IPS-18a (cell line): Measurements from ENCODE around the gene LAPTM4A.
A peak's percentile ranks its signal among the peaks of the same experiment; 100 is the strongest.

Experiments used
- H3K27ac ChIP-seq: one replicate; pipeline ENCODE4 v1.5.1; 2013; ENCODE audit warnings: low read length
- H3K27me3 ChIP-seq: one replicate; pipeline ENCODE4 v1.6.1; 2013; ENCODE audit warnings: mild to moderate bottlenecking, low read length; ENCODE audit not compliant: control insufficient read depth, insufficient read depth
- H3K36me3 ChIP-seq: one replicate; pipeline ENCODE4 v1.6.1; 2013; ENCODE audit warnings: low read depth, low read length; ENCODE audit not compliant: control insufficient read depth
- H3K4me1 ChIP-seq: one replicate; pipeline ENCODE4 v1.6.1; 2013; ENCODE audit warnings: low read depth, low read length; ENCODE audit not compliant: control insufficient read depth
- H3K4me3 ChIP-seq: one replicate; pipeline ENCODE4 v1.5.1; 2013; ENCODE audit warnings: low read length
- H3K9ac ChIP-seq: one replicate; pipeline ENCODE4 v1.6.1; 2013; ENCODE audit warnings: mild to moderate bottlenecking, low read length, moderate library complexity
- H3K9me3 ChIP-seq: one replicate; pipeline ENCODE4 v1.6.1; 2013; ENCODE audit warnings: low read depth, low read length; ENCODE audit not compliant: control insufficient read depth

LAPTM4A gene

DNA sequence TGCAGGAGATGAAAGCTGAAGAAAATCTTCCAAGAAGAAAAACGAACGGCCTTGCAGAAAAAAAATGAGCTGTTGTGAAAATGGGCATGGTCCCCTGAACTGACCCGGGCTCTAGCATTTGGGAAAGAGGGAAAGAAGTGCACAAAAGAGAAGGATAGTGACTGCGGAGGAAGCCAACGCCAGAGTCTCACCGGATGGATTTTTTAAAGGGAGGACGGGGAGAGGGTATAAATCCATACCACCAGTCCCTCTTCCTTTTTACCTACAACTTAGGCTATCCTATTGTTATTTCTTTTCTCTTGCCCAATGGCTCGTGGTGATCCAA is 62.1 kb downstream of the LAPTM4A start:
- peaks cover 7% of the 10 kb centered on the region for H3K36me3 ChIP-seq
- H3K27me3 ChIP-seq = no peaks in the 10 kb centered on the region
- no peaks in the 10 kb centered on the region for H3K9me3 ChIP-seq
- H3K9ac ChIP-seq = peak overlapping the region; percentile 66
- H3K4me1 ChIP-seq = peaks cover 19% of the 10 kb centered on the region
- peak overlapping the region; percentile 36 for H3K27ac ChIP-seq
- H3K4me3 ChIP-seq = peak overlapping the region; percentile 80

DNA sequence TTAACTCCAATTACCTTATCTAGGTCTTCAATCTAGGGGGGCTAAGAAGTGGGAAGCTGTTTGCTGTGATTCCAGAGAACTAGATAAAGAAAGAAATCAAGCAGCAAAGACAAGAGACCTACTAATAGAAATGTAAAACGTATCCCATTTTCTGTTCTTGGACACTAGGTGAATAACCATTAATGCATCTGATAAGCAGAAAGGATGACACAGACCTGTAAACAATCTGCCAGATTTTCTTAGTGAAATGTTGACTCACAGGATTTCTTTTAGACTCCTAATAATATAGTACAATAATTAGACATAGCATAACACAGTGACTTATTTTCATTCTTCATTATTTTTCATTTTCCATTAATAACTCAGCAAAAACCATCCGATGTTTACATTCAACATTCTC is 62.8 kb downstream of the LAPTM4A start:
- Histone ChIP-seq H3K9me3 (no peaks in the 10 kb centered on the region), H3K27ac (no peak overlapping the region), H3K4me1 (peaks cover 19% of the 10 kb centered on the region), H3K36me3 (peaks cover 7% of the 10 kb centered on the region), H3K4me3 (peak overlapping the region; percentile 80), H3K9ac (peak overlapping the region; percentile 66), H3K27me3 (no peaks in the 10 kb centered on the region)

- no peak overlapping the region for H3K27ac ChIP-seq
- H3K4me1 ChIP-seq = peaks cover 19% of the 10 kb centered on the region
- H3K36me3 ChIP-seq = peaks cover 7% of the 10 kb centered on the region
- no peaks in the 10 kb centered on the region for H3K9me3 ChIP-seq
- peak overlapping the region; percentile 80 for H3K4me3 ChIP-seq
- no peak overlapping the region for H3K9ac ChIP-seq
- no peaks in the 10 kb centered on the region for H3K27me3 ChIP-seq
Measured at GRCh38 chr2:19987936-19988335, 63.5 kb downstream of the LAPTM4A start.
